T-cell (primary cell): ENCODE measurements around the gene EFEMP1. TPM values are rescaled to one million over a fixed set of nuclear protein-coding genes. Genes with fewer than 3 reads are reported as not detected.
"Not testable (repeated sequence)": the region's sequence is repeated elsewhere in the genome, so short reads cannot be mapped to it uniquely, and the experiment has no call there.

Experiments used
- ATAC-seq, 4 experiments: fragments of 200-7000 bp in 3 of 4; fragments of 150-1000 bp in 1 of 4; cut with Tn5 transposase; replicated peaks in 1 of 4; 1 replicate in 3 of 4; 2 replicates in 1 of 4; pipeline ENCODE4 v1.10.0; 2021; ENCODE audit warnings: moderate library complexity in 3 of 4, mild to moderate bottlenecking in 2 of 4, moderate number of reproducible peaks in 1 of 4
- CTCF ChIA-PET, 2 donors: fragments of 300-600 bp; sonication (Branson Sonifier 250); formaldehyde crosslinking; loops; one replicate each; lab custom pipeline; 2022; ENCODE audit warnings: antibody characterized with exemption in 2 of 2; lab: Charles Lee
- POLR2A ChIA-PET, 2 donors: fragments of 300-600 bp; sonication (Branson Sonifier 250); formaldehyde crosslinking; loops; one replicate each; lab custom pipeline; 2022; ENCODE audit warnings: antibody characterized with exemption in 2 of 2; lab: Charles Lee
- DNase-seq, 35 experiments: peaks; one replicate each; pipeline versions ENCODE4 v3.0.0 to v3.0.0-alpha.2; 2013 to 2023
- H3K27ac ChIP-seq: one replicate; pipeline ENCODE4 v1.5.1; 2013; ENCODE audit warnings: low read length
- H3K27me3 ChIP-seq, 2 experiments: replicated peaks in 1 of 2; 1 replicate in 1 of 2; 2 replicates in 1 of 2; pipeline versions ENCODE4 v1.6.1 to v1.7.0; 2013; ENCODE audit warnings: low read length in 1 of 2, mixed read lengths in 1 of 2; ENCODE audit not compliant: control insufficient read depth in 2 of 2, insufficient read depth in 2 of 2; ENCODE audit errors: extremely low read depth in 1 of 2
- H3K36me3 ChIP-seq, 2 donors: 1 replicate in 1 of 2; 2 replicates in 1 of 2; pipeline versions ENCODE4 v1.6.1 to v1.7.0; 2013; ENCODE audit warnings: low read length in 1 of 2; ENCODE audit not compliant: control insufficient read depth in 2 of 2, insufficient read depth in 1 of 2; ENCODE audit errors: extremely low read depth in 1 of 2
- H3K4me1 ChIP-seq, 2 experiments: 1 replicate in 1 of 2; 2 replicates in 1 of 2; pipeline versions ENCODE4 v1.6.1 to v1.7.0; 2013; ENCODE audit warnings: low read length in 2 of 2, mixed read lengths in 1 of 2; ENCODE audit not compliant: insufficient read depth in 2 of 2, control insufficient read depth in 1 of 2; ENCODE audit errors: extremely low read depth in 1 of 2
- H3K4me3 ChIP-seq, 2 donors: 1 replicate in 1 of 2; 2 replicates in 1 of 2; pipeline versions ENCODE4 v1.5.1 to v1.7.0; 2013; ENCODE audit warnings: mild to moderate bottlenecking in 2 of 2, low read length in 1 of 2, moderate library complexity in 1 of 2; ENCODE audit not compliant: control insufficient read depth in 1 of 2; ENCODE audit errors: extremely low read depth in 1 of 2
- H3K9me3 ChIP-seq: 2 replicates; pipeline ENCODE4 v1.7.0; 2013
- H3K27ac Mint-ChIP-seq, 2 donors: one replicate each; pipeline ENCODE4 v1.8.0; 2020 to 2021; ENCODE audit warnings: mild to moderate bottlenecking in 2 of 2, mixed read lengths in 2 of 2
- H3K27me3 Mint-ChIP-seq, 2 donors: one replicate each; pipeline ENCODE4 v1.8.0; 2021 to 2022; ENCODE audit warnings: mixed read lengths in 2 of 2
- H3K36me3 Mint-ChIP-seq: one replicate; pipeline ENCODE4 v1.8.0; 2021; ENCODE audit warnings: mixed read lengths
- H3K4me1 Mint-ChIP-seq, 3 donors: one replicate each; pipeline ENCODE4 v1.8.0; 2020 to 2022; ENCODE audit warnings: mixed read lengths in 3 of 3, mild to moderate bottlenecking in 1 of 3
- H3K4me3 Mint-ChIP-seq, 3 donors: one replicate each; pipeline ENCODE4 v1.8.0; 2020 to 2022; ENCODE audit warnings: mild to moderate bottlenecking in 3 of 3, mixed read lengths in 3 of 3, moderate library complexity in 3 of 3
- H3K9me3 Mint-ChIP-seq, 3 donors: one replicate each; pipeline ENCODE4 v1.8.0; 2020 to 2022; ENCODE audit warnings: mixed read lengths in 3 of 3
- WGBS: methylation state at CpG from one replicate; pipeline ENCODE4 v1.1.5; 2013; ENCODE audit warnings: missing lambda C conversion rate; ENCODE audit not compliant: insufficient coverage; 5-methylcytosine and 5-hydroxymethylcytosine counted together
- total RNA-seq, 35 experiments: library from RNA in 6 of 35; stranded (reverse) in 6 of 35; fragments of 120-200 nt in 1 of 35; gene quantifications; one replicate each; pipeline versions ENCODE4 v1.2.1 to v1.2.4 and lab custom pipeline; 2013 to 2026

The EFEMP1 gene
- total RNA-seq, 5 donors from 2014 or later (not counting 1 experiment from before 2014, with no cell fraction given): 0.30 to 0.95 (median 0.73) TPM; not detected in 2

DNA sequence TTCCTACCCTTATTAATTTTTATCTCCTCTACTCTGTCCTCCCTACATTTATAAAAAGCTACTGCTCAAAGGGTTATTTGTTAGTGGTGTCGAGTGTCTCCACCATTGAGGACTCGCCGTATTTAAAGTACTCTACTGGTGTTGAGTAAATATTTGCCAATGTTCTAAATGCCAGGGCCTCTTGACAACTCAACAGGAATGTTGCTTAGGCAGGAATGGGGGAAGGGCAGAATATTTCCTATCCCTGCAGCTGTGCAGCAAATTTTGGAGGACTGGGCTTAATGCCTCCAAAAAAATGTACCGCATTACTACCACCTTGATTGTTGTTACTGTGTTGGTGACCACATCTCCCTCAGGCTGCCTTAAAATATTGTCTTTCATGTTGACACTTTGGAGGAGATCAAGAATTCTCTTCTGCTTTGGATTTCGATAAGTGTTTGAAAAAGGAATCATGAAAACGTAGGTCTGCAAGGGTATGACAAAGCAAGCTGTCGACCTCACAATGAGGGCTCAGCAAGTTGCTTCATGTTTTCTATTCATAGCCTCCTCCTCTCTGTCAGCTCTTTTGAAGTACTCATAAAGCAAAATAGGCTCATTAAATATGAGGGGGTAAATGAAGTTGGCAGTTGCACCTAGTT lies 84.3 kb downstream of the EFEMP1 start:
- H3K27me3 ChIP-seq: no peaks in the 10 kb centered on the region
- Mint-ChIP-seq H3K36me3 (no peaks in the 10 kb centered on the region), H3K4me1 (no peaks in the 10 kb centered on the region), H3K9me3 (peaks cover 0 to 10% (median 7%) of the 10 kb centered on the region in 3 donors), H3K27me3 (peaks cover 0 to 2% of the 10 kb centered on the region in 2 donors), H3K4me3 (no peak overlapping the region), H3K27ac (no peak overlapping the region)
- no peak overlapping the region for H3K4me3 ChIP-seq
- H3K36me3 ChIP-seq: no peaks in the 10 kb centered on the region
- ATAC-seq (no peak), DNase-seq (no peak)
- H3K27ac ChIP-seq: no peak overlapping the region
- POLR2A ChIA-PET: no interaction called here
- H3K9me3 ChIP-seq: no peaks in the 10 kb centered on the region
- no peaks in the 10 kb centered on the region for H3K4me1 ChIP-seq
- WGBS: 83% methylated on average over 2 of the region's 7 CpGs
- CTCF ChIA-PET: no interaction called here

GRCh38 chr2:55838653-55839052 lies 84.9 kb downstream of the EFEMP1 start:
- Histone ChIP-seq H3K4me1 (no peaks in the 10 kb centered on the region), H3K36me3 (no peaks in the 10 kb centered on the region), H3K27ac (no peak overlapping the region), H3K4me3 (no peak overlapping the region), H3K9me3 (no peaks in the 10 kb centered on the region), H3K27me3 (no peaks in the 10 kb centered on the region)
- WGBS: 100% methylated on average over 1 of the region's 1 CpG
- Mint-ChIP-seq H3K9me3 (peaks cover 0 to 13% (median 7%) of the 10 kb centered on the region in 3 donors), H3K27me3 (peaks cover 0 to 2% of the 10 kb centered on the region in 2 donors), H3K4me1 (no peaks in the 10 kb centered on the region), H3K27ac (no peak overlapping the region), H3K4me3 (no peak overlapping the region), H3K36me3 (no peaks in the 10 kb centered on the region)
- CTCF ChIA-PET: no interaction called here
- DNase-seq (no peak), ATAC-seq (no peak)
- POLR2A ChIA-PET: no interaction called here

- H3K27me3 Mint-ChIP-seq, CTCF ChIA-PET, POLR2A ChIA-PET, H3K27me3 ChIP-seq, H3K36me3 ChIP-seq, H3K27ac Mint-ChIP-seq, H3K4me3 ChIP-seq, DNase-seq, H3K27ac ChIP-seq, H3K36me3 Mint-ChIP-seq, H3K4me1 ChIP-seq, H3K4me1 Mint-ChIP-seq, H3K4me3 Mint-ChIP-seq, ATAC-seq, H3K9me3 ChIP-seq: not testable (repeated sequence)
- H3K9me3 Mint-ChIP-seq: peaks cover 0 to 17% (median 10%) of the 10 kb centered on the region in 3 donors
- WGBS: no CpG with 5 or more reads among the region's 1 CpG
Measured at GRCh38 chr2:55838117-55838516, 85.5 kb downstream of the EFEMP1 start.

DNA sequence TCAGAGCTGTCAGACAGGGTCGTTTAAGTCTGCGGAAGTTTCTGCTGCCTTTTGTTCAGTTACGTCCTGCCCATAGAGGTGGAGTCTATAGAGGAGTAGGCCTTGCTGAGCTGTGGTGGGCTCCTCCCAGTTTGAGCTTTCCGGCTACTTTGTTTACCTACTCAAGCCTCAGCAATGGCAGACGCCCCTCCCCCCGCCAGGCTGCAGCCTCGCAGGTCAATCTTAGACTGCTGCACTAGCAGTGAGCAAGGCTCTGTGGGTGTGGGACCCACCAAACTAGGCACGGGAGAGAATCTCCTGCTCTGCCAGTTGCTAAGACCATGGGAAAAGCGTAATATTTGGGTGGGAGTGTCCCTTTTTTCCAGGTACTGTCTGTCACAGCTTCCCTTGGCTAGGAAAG lies 86.5 kb downstream of the EFEMP1 start:
- DNase-seq: no peak
- H3K36me3 ChIP-seq: no peaks in the 10 kb centered on the region
- ChIA-PET POLR2A (interaction anchor here in 1 of 2 donors (0.6 kb wide), 1 partner anchor 8 kb away, joined by 3 read pairs; no protein-coding TSS in a partner anchor), CTCF (no interaction called here)
- peaks cover 0 to 18% (median 16%) of the 10 kb centered on the region in 3 donors for H3K9me3 Mint-ChIP-seq
- H3K4me1 ChIP-seq: no peaks in the 10 kb centered on the region
- no peak for ATAC-seq
- no peak overlapping the region for H3K4me3 Mint-ChIP-seq
- H3K4me3 ChIP-seq: no peak overlapping the region
- no peaks in the 10 kb centered on the region for H3K36me3 Mint-ChIP-seq
- no CpG with 5 or more reads among the region's 9 CpGs for WGBS
- H3K27ac ChIP-seq: no peak overlapping the region
- H3K9me3 ChIP-seq: no peaks in the 10 kb centered on the region
- H3K27me3 ChIP-seq: no peaks in the 10 kb centered on the region
- peaks cover 0 to 2% of the 10 kb centered on the region in 2 donors for H3K27me3 Mint-ChIP-seq
- no peaks in the 10 kb centered on the region for H3K4me1 Mint-ChIP-seq
- H3K27ac Mint-ChIP-seq: no peak overlapping the region

DNA sequence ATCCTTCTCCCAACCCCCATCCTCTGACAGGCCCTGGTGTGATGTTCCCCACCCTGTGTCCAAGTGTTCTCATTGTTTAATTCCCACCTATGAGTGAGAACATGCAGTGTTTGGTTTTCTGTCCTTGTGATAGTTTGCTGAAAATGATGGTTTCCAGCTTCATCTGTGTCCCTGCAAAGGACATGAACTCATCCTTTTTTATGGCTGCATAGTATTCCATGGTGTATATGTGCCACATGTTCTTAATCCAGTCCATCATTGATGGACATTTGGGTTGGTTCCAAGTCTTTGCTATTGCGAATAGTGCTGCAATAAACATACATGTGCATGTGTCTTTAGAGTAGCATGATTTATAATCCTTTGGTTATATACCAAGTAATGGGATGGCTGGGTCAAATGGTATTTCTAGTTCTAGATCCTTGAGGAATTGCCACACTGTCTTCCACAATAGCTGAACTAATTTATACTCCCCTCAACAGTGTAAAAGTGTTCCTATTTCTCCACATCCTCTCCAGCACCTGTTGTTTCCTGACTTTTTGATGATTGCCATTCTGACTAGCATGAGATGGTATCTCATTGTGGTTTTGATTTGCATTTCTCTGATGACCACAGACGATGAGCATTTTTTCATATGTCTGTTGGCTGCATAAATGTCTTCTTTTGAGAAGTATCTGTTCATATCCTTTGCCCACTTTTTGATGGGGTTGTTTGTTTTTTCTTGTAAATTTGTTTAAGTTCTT lies 91.7 kb downstream of the EFEMP1 start:
- H3K27ac ChIP-seq, H3K36me3 Mint-ChIP-seq, H3K36me3 ChIP-seq, H3K27me3 Mint-ChIP-seq, H3K9me3 ChIP-seq, H3K4me3 Mint-ChIP-seq, H3K4me1 ChIP-seq, H3K4me1 Mint-ChIP-seq, POLR2A ChIA-PET, H3K27me3 ChIP-seq, DNase-seq, H3K4me3 ChIP-seq, ATAC-seq, H3K27ac Mint-ChIP-seq, CTCF ChIA-PET: not testable (repeated sequence)
- 0% methylated on average over 1 of the region's 2 CpGs for WGBS
- peaks cover 0 to 21% (median 18%) of the 10 kb centered on the region in 3 donors for H3K9me3 Mint-ChIP-seq

DNA sequence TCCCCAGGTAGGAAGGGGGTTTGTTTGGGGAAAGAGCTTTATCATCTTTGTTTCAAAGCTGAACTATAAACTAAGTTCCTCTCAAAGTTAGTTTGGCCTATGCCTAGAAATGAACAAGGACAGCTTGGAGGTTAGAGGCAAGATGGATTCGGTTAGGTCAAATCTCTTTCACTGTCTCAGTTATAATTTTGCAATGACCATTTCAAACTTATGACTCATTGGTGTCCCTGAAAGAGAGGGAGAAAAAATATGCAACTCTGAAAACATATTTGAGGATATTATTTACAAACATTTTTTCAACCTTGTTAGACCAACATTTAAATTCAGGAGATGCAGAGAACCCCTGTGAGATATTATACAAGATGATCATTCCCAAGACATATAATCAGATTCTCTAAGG lies 95.7 kb downstream of the EFEMP1 start:
- no CpG with 5 or more reads among the region's 1 CpG for WGBS

More for the DNA sequence above, 95.7 kb downstream of the EFEMP1 start:
- Histone ChIP-seq H3K36me3 (no peaks in the 10 kb centered on the region), H3K4me3 (no peak overlapping the region), H3K9me3 (no peaks in the 10 kb centered on the region), H3K27ac (no peak overlapping the region), H3K27me3 (peaks cover 0 to 17% of the 10 kb centered on the region in 2 experiments), H3K4me1 (no peaks in the 10 kb centered on the region)
- no peaks in the 10 kb centered on the region for H3K4me1 Mint-ChIP-seq
- no peak overlapping the region for H3K4me3 Mint-ChIP-seq
- ChIA-PET POLR2A (no interaction called here), CTCF (no interaction called here)
- no peaks in the 10 kb centered on the region for H3K27me3 Mint-ChIP-seq
- DNase-seq (no peak), ATAC-seq (no peak)
- H3K9me3 Mint-ChIP-seq: peaks cover 0 to 5% (median 4%) of the 10 kb centered on the region in 3 donors
- H3K27ac Mint-ChIP-seq: no peak overlapping the region
- H3K36me3 Mint-ChIP-seq: no peaks in the 10 kb centered on the region
